Motor neuron (in vitro differentiated cells): ENCODE measurements around the gene OTOP2. TPM values are rescaled to one million over a fixed set of nuclear protein-coding genes. Genes with fewer than 3 reads are reported as not detected.

Source experiments
- ATAC-seq, 8 experiments: fragments of 200-7000 bp; cut with Tn5 transposase; replicated peaks in 6 of 8; 2 replicates each; pipeline ENCODE4 v1.8.0; 2021; ENCODE audit warnings: mild to moderate bottlenecking in 8 of 8, moderate library complexity in 8 of 8
- H3K27ac ChIP-seq, 2 donors: fragments of 250-450 bp; sonication (Bioruptor Pico); 2 replicates each; pipeline ENCODE4 v1.9.0; 2021; ENCODE audit warnings: antibody characterized with exemption in 2 of 2, mild to moderate bottlenecking in 2 of 2, moderate library complexity in 1 of 2
- H3K4me1 ChIP-seq, 2 donors: fragments of 250-450 bp; sonication (Bioruptor Pico); replicated peaks in 1 of 2; 2 replicates each; pipeline ENCODE4 v1.6.1; 2021; ENCODE audit warnings: antibody characterized with exemption in 2 of 2, mild to moderate bottlenecking in 2 of 2, moderate library complexity in 1 of 2
- H3K4me3 ChIP-seq, 5 donors: fragments of 250-450 bp; sonication (Bioruptor Pico); 2 replicates each; pipeline ENCODE4 v1.9.0; 2021; ENCODE audit warnings: antibody characterized with exemption in 5 of 5, mild to moderate bottlenecking in 5 of 5, moderate library complexity in 4 of 5
- WGBS, 10 experiments: fragments of 450-650 bp; shearing (Covaris generic); methylation state at CpG; one replicate each; pipeline ENCODE4 v1.0.0; 2022; 5-methylcytosine and 5-hydroxymethylcytosine counted together
- in situ Hi-C, 9 experiments: fragments of 400-800 bp; cut with MboI; loops; one replicate each; pipeline ENCODE4 v1.15.0; 2021; ENCODE audit warnings: low sequenced_read_pairs in 9 of 9, low pct_unique_long_range_greater_than_20kb in 2 of 9; ENCODE audit not compliant: unreplicated experiment in 9 of 9
- total RNA-seq, 8 experiments: library from RNA; unstranded; fragments of 300-600 nt; gene quantifications; 2 replicates each; pipeline versions ENCODE4 v1.2.3 to v1.2.4, GENCODE V29; 2022

OTOP2 gene
- total RNA-seq, 8 experiments from 2014 or later = 0.15 to 0.71 (median 0.21) TPM; not detected in 5

DNA sequence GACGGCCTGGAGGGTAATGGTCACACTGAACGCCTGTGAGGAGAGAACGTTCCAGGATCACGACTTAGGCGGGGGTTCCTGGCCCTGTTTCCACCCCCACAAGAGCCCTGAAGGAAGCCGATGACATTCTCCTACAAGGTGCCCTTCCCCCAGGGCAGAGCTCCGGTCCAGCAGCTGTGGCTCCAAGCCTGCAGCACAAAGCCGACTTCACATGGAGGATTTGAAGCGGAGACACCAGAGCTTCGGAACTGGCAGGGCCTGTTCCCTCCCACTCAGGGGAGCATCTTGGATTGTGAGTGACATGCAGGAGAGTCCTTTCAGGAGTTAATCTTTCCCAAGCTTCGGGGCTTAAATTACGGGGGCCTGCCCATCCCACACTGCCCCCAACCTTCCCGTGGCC, 35.6 kb upstream of the OTOP2 start:
- Histone ChIP-seq H3K4me1 (peaks cover 0 to 4% of the 10 kb centered on the region in 2 donors), H3K27ac (no peak overlapping the region), H3K4me3 (no peak overlapping the region)
- in situ Hi-C loops = no loop called here
- ATAC-seq = no peak
- WGBS, 10 experiments = 17 to 84% (median 75%) methylated on average over 2 to 8 of the region's 13 CpGs; no CpG with 5 or more reads in 4 of the 10 experiments

DNA sequence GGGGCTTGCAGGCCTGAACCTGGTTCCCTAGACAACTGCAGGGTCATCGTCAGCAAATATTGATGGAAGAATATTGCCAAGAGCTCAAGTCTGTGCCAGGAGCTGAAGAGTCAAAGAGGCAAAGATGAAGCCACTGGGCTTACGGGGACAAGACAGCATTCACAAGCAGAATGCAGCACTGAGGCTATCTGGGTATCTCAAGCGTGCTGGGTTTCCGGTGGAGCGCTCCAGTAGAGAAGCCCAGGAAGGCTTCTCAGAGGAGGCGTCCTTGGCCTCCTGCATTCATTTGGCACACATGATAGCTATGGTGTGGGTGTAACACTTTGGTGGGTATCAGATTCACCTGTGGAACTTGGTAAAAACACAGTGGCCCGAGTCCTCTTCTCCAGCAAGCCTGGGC, 33.5 kb upstream of the OTOP2 start:
- Histone ChIP-seq H3K4me3 (no peak overlapping the region), H3K27ac (no peak overlapping the region), H3K4me1 (peaks cover 0 to 4% of the 10 kb centered on the region in 2 donors)
- WGBS, 10 experiments = 40 to 100% (median 85%) methylated on average over 1 to 7 of the region's 7 CpGs; no CpG with 5 or more reads in 1 of the 10 experiments
- in situ Hi-C loops = no loop called here
- no peak for ATAC-seq

DNA sequence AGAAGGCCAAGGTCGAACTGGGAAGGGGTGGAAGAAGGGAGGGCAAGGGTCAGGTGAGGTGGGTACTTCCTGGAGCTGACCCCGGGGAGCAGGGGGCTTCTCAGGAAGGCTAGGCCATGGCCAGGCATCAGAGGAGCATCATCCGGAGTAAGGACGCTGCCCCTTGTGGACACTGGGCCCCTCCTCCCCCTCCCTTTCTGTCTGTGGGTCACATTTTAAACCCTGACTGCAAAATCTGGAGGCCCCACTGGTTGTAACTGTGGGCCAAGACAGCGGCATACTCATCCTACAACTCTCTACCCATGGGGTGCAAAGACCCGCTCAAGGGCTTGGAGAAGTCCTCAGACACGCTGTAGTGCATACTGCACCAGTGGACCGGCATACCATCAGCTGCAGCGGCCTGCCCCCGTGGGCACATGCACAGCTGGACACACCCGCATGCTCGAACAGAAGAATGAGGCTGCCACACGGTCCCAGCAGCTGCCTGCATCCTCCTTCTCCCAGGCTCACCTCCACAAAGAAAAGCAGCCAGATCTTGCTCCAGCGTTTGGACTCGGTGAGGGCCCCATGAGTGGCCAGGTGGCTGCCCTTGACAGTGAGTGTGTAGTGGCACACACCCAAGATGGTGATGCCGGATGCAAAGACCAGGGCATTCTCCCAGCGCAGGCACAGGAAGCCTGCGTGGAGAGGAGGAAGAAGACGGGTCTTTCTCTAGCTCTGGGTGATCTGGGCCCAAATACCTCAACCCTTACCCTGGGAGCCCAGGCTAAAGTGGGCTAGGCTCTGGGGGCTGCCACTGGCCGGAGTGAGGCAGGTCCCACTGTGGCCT, 31.8 kb upstream of the OTOP2 start:
- no peak overlapping the region for H3K4me3 ChIP-seq

DNA sequence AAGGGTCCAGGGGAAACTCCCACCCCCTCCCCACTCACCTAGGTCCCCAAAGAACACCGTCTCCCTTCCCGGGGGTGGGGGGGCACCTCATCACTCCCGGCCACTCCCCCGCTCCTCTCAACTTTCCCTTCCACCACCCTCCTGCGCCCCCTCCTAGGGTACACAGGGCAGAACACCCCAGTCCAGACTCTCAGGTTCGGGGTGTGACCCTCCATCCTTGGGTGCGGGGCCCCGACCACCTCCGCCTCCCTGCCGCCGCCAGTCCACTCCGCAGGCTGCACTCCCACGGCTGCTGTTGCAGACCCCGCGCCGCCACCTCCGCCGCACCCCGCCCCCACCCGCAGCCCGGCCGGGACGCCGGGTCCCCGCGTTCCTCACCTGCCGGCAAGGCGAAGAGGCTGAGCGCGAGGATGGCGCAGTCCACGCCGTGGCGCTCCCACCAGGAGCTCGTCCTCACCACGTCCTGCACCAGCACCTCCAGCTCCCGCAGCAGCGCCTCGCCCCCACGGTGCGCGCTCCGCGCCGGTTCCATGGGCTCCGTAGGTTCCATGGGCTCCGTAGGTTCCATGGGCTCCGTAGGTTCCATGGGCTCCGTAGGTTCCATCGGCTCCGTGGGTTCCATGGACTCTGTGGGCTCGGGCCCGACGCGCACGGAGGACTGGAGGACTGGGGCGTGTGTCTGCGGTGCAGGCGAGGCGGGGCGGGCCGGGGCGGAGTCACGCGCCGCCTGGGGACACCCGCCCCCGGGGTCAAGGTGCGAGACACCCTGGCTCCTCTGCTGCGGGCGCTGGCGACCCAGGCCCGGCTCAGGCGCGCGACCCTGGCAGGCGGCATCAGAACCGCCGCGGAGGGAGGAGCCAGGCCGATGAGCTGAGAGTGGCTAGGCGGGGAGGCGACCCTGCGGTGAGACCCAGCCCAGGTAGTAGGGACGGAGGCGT, 30.8 kb upstream of the OTOP2 start, which contains the start of gene FADS6:
TSS of gene FADS6 (minus strand) at position 660 of the 938 bp plus-strand sequence. CDS start at position 622, 38 bp downstream.
- Histone ChIP-seq H3K4me3 (peak within 1 kb of the TSS; percentile 11 to 24 (median 21)), H3K27ac (no peak within 1 kb of the TSS), H3K4me1 (peaks cover 0 to 4% of the 10 kb centered on the region in 2 donors)
- 0 to 2% methylated on average over 2 to 17 of the region's 86 CpGs; no CpG with 5 or more reads in 8 of the 10 experiments for WGBS, 10 experiments
- peak; percentile 38 to 69 (median 56) for ATAC-seq
- in situ Hi-C loops = no loop called here

More for the DNA sequence above, 31.8 kb upstream of the OTOP2 start:
- WGBS, 10 experiments = 35 to 90% (median 63%) methylated on average over 1 to 10 of the region's 20 CpGs; no CpG with 5 or more reads in 5 of the 10 experiments
- Histone ChIP-seq H3K4me1 (peaks cover 0 to 4% of the 10 kb centered on the region in 2 donors), H3K27ac (no peak overlapping the region)
- peak in 2 of 8 experiments; percentile 9 to 30 for ATAC-seq
- in situ Hi-C loops = no loop called here

DNA sequence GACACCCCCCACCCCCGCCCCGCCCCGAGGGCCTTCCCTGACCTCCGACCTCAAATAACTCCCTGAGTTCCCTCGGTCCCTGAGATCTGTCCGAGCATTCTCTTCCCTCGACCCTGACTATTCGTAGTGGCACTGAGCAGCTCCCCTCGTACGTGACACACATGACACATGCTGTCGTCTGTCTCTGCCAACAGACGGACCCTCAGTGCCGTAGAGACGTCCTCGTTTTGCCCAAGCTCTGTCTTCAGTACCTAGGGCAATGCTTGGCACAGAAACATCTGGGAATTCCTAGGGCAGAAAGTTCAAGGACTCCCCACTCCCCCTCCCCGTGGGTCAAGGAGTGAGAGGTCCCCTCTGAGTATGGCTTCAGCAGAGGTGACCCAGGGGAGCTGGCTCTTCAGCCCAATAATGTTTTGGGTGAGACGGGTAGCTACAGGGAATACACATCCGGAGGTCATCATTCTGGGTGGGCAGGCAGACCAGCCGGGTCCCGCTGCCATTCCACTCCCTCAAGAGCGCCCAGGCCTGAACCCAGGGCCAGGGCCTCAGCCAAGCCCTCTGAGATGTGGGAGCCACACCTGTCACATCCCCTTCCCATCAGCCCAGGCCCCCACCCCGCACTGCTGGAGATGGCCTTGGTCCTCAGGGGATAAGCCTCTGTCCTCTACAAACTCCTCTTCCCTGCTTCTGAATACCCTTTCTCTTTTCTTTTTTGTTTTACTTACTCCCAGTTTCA, 30.0 kb upstream of the OTOP2 start:
- Histone ChIP-seq H3K27ac (no peak overlapping the region), H3K4me1 (peaks cover 0 to 4% of the 10 kb centered on the region in 2 donors), H3K4me3 (peak overlapping the region in 1 of 5 donors; percentile 19)
- ATAC-seq = peak in 3 of 8 experiments; percentile 5 to 26 (median 21)
- in situ Hi-C loops = no loop called here
- WGBS, 10 experiments = 16 to 65% (median 20%) methylated on average over 1 to 8 of the region's 22 CpGs; no CpG with 5 or more reads in 5 of the 10 experiments

DNA sequence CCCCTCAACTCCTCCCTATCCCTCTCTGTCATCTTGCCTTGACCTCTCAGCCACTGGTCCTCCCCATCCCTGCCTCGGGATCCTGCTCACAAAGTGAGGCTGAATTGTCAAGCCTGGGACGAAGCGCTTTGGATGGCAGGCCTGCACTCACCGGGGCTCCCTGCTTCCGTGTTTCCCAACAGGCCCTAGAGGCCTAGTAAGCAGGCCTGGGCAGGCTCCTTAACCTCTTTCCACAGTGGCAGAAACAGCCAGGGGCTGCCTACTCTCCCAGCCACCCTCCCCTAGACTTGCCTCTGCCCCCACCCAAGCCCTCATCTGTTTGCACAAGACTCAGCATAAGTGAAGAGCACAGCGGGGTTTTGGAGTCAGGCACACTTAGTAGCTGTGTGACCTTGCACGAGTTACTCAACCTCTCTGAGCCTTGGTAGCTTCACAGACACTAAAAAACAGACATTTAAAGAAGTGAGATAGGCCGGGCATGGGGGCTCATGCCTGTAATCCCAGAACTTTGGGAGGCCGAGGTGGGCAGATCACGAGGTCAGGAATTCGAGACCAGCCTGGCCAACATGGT, 25.6 kb upstream of the OTOP2 start:
- WGBS, 10 experiments = 40 to 100% (median 80%) methylated on average over 1 to 3 of the region's 11 CpGs; no CpG with 5 or more reads in 4 of the 10 experiments
- no peak for ATAC-seq
- Histone ChIP-seq H3K4me1 (no peaks in the 10 kb centered on the region), H3K27ac (no peak overlapping the region), H3K4me3 (no peak overlapping the region)
- in situ Hi-C loops = no loop called here

DNA sequence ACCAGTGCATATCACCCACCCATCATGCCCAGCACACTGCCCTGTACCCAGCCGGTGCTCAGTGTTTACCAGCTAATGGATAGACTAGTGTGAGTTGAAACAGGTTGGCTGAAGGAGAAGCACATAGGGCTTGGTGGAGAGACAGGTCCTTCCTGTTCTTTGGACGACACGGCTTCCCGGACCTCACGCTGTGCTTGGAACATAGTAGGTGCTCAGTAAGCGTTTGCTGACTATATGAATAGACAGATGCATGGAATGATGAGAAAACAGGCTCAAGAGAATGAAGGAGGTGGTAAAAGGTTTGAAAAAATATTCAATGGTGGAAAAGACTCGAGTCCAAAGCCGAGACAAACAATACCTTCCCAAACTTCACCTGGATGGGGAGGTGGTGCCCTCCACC, 23.9 kb upstream of the OTOP2 start:
- H3K4me3 ChIP-seq = no peak overlapping the region
- in situ Hi-C loops = no loop called here
- no peak for ATAC-seq
- 30 to 88% (median 65%) methylated on average over 2 to 8 of the region's 8 CpGs; no CpG with 5 or more reads in 2 of the 10 experiments for WGBS, 10 experiments
- no peaks in the 10 kb centered on the region for H3K4me1 ChIP-seq
- no peak overlapping the region for H3K27ac ChIP-seq

DNA sequence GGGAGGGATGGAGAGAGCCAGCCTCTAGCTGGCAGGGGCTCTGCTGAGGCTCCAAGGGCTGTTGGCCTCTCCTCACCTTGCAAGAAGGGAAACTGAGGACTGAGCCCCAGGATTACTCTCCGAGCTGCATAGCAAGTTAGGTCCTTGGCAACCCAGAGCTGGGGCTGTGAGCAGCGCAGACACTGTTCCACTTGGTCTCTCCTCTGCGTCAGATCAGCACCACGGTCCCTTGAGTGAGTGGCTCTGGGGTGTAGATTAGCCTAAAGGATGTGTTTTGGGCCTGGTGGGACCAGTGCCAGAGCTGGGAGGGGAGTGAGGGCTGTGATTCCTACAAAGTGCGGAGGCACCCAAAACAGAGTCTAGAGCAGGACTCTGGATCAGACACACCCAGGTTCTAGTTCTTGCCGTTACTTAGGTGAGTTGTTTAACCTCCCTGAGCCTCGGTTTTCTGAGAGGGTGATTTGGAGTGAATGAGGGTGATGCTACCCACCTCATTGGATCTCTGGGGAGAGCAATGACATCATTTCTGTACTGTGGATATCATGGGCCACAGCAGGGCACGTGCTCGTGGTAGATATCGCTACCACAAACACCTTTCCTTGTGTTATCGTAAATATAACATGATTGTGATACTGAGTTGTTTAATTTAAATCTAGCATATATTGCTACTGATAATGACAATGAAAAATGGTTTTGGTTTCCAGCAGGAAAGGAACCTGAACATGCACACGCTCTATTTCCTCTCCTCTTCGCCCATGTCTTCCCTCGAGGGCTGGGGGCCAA, 22.5 kb upstream of the OTOP2 start:
- no peaks in the 10 kb centered on the region for H3K4me1 ChIP-seq
- no peak overlapping the region for H3K27ac ChIP-seq
- no peak overlapping the region for H3K4me3 ChIP-seq
- ATAC-seq = no peak
- in situ Hi-C loops = no loop called here
- 50 to 95% (median 83%) methylated on average over 2 to 7 of the region's 14 CpGs; no CpG with 5 or more reads in 2 of the 10 experiments for WGBS, 10 experiments

DNA sequence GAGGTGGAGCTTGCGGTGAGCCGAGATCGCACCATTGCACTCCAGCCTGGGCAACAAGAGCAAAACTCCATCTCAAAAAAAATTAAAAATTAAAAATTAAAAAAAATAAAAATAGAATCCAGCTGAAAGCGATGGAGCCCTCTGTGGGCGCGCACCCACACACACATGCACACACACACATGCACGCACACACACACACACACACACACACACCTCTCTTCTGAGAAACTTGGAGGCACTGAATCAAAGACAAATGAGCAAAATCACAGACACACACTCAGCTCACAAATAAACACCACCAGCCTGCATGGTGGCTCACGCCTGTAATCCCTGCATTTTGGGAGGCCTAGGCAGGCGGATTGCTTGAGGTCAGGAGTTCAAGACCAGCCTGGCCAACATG, 21.0 kb upstream of the OTOP2 start:
- H3K27ac ChIP-seq = no peak overlapping the region
- WGBS, 10 experiments = 50 to 91% (median 75%) methylated on average over 2 to 6 of the region's 9 CpGs; no CpG with 5 or more reads in 4 of the 10 experiments
- no peak for ATAC-seq
- in situ Hi-C loops = no loop called here
- H3K4me3 ChIP-seq = no peak overlapping the region
- no peaks in the 10 kb centered on the region for H3K4me1 ChIP-seq

DNA sequence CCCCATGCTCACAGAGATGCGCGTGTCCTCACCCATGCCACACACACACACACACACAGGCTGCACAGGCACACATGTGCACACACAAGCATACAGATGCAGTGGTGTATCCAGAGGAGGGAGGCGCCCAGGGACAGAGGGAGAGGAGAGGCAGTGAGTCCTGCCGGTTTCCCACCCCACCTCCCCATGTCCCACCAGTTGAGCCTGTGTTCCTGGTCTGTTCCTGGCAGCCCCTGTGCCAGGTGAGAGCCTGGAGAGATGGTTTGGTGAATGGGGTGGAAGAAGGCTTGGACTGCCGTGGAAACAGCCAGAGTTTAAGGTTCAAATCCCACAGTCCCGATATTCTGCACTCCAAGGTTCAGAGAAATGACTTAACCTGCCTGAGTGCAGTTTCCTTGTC, 20.4 kb upstream of the OTOP2 start:
- no peak for ATAC-seq
- Histone ChIP-seq H3K4me3 (no peak overlapping the region), H3K27ac (no peak overlapping the region), H3K4me1 (no peaks in the 10 kb centered on the region)
- WGBS, 10 experiments = 28 to 100% (median 50%) methylated on average over 1 to 5 of the region's 6 CpGs; no CpG with 5 or more reads in 5 of the 10 experiments
- in situ Hi-C loops = no loop called here

DNA sequence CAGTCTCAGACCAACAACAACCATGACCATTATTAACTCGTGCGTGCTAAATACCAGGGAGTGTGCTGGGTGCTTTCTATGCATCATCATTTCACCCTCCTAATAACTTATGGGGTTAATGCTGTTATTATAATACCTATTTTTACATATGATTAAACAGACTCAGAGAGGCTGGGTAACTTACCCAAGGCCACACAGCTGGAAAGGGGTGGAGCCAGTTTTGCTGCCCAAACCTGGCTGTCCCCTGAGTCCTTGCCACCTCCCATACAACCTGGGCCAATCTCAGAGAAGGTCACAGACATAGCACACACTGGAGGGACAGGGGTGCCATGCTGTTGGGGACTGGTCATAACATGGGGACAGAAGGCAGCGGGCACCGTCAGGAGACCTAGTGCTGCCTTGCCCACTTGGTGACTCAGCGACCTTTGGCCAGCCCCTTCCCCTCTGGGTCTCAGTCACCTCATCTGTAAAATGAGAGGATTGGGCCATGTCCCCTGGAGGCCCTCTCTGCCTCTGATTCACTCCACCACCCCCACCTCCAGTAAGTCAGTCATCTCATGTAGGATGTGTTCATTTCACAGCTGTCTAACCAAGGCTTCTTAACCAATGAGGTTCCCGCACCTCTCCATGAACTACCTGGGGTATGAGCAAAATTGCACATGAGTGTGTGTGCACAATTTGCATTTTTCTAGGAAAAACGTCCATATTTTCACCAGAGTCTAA, 19.2 kb upstream of the OTOP2 start:
- in situ Hi-C loops = no loop called here
- H3K4me3 ChIP-seq = no peak overlapping the region
- H3K27ac ChIP-seq = no peak overlapping the region
- 0 to 100% (median 67%) methylated on average over 1 to 4 of the region's 7 CpGs for WGBS, 10 experiments
- no peaks in the 10 kb centered on the region for H3K4me1 ChIP-seq
- no peak for ATAC-seq
